ENCODE results near the gene SYMPK. TPM values are rescaled to one million over a fixed set of nuclear protein-coding genes. Genes with fewer than 3 reads are reported as not detected.

Gene SYMPK
- polyA plus RNA-seq, 1 donor = 75.1 TPM

DNA sequence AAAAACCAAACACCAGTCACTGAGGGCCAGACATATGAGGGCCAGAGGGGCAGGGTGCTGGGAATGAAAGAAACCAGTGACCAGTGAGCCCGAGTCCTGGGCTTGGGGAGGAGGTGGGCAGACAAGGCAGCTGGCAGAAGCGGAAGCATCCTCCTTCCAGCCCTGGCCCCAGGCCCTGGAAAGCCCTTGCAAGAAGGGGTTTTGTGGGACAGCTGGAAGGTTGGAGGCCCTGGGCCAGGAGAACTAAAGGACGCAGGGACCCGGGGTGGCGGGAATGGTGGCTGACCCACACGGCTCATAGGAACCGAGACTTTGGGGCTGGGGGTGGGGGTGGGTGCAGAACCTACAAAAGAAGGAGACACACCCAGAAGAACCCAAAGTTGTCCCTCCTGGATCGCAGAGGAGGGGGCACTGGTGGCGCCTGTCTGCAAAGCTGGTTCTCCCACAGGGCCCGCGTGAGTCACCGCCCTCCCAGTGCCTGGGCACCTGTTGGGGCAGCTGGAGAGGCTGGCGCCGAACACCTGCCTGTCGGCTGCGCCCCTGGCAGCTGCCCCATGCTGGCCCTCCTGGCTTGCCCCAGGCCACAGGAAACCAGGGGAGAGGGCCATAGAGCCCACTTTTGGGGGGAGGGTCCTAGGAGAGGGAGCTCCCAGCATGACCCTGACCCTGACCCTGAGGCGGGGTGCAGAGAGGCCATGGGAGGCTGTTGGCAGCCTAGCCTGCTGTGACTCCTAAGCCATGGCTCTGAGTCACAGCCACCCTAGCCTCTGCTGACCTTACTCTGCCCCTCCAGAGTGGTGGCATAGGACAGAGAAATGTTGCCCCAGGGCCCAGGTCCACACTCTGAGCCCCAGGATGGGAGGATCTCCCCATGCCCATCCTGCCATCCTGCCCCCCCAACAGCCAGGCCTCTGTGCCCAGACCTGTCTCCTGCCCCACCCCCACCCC is 81.5 kb downstream of the SYMPK start:
- no peak for DNase-seq

DNA sequence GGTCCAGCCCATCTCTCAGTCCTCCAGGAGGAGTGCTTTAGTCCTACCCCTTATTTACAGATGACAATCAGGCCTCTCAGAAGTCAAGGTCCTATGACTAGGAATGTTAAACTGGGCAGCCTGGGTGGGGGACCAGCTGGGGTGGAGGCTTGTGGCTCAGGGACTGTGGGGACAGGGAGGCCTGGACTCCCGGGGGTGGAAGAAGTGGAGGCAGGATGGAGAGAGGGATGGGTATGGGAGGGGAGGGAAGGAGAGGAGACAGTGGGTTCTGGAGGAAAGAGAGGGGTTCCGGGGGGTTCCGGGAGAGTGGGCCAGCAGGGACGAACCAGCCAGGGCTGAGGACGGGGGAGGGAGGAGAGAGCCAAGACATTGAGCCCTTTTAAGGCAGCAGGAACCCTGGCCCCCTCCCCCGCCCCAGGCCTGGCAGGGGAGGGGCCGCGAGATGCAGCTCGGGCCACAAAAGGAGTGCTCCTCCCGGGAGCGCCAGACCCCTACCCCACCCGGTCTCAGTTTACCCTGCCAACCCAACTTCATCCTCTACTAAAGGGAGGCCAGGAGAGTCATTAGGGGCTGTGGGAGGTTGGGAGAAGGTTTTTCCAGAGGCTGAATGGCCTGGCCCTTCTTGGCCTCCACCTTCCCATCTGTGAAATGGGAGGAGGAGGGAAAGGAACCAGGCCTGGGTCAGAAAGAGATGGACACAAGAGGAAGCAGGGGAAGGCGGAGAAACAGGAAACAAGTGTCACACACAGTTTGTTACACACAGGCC is 82.3 kb downstream of the SYMPK start:
- DNase-seq = no peak

DNA sequence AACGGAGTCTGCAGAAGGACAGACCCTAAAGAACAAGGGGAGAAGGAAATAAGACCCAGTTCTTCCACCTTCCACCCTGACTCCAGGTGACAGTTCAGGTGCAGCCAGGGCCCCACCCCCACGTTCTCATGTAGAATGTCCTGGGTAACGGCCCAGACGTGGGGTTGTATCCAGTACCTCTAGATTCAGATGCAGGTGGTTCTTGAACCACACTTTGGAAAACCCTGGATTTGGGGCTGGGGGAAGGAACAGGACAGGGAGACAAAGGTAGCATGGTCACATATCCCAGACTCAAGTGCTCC is 82.8 kb downstream of the SYMPK start:
- DNase-seq = no peak

DNA sequence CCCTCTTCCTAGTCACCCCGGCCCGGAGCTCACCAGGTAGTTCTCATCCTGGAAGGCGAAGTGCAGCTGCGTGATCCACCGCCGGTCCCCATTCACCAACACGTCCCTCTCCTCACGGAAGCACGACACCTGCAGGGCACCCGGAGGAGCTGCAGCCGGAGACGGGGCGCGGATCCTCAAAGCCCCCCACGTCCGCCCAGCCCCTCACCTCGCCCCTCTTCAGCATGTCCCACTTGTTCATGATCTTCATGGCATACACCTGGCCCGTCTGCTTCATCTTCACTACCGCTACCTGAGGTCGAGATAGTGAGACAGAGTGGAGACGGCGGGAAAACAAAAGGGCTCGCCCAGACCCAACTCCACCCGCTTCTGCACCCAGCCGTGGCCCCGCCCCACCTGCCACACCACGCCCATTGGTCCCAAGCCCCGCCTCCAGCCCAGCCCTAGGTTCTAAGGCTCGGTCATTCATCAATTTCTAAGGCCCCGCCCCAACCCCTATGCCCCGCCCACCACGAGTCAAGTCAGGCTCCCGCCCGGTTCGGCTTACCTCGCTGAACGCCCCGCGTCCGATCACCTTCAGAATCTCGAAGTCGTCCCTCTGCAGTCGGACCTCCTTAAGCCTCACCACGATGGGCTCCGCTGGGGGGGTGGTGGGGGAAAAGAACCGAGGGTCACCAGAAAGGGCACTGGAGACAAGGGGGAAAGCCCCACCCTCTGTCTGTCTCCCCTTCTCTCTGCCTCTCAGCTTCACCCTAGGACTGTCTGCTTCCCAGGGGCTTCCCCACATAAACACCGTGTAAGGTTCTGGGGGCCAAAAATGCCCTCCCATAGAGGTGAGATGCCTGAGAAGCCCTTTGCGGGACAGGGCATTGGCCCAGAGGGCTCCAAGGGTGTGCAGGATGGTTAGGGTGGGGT is 83.5 kb downstream of the SYMPK start:
- peak; percentile 78 for DNase-seq

DNA sequence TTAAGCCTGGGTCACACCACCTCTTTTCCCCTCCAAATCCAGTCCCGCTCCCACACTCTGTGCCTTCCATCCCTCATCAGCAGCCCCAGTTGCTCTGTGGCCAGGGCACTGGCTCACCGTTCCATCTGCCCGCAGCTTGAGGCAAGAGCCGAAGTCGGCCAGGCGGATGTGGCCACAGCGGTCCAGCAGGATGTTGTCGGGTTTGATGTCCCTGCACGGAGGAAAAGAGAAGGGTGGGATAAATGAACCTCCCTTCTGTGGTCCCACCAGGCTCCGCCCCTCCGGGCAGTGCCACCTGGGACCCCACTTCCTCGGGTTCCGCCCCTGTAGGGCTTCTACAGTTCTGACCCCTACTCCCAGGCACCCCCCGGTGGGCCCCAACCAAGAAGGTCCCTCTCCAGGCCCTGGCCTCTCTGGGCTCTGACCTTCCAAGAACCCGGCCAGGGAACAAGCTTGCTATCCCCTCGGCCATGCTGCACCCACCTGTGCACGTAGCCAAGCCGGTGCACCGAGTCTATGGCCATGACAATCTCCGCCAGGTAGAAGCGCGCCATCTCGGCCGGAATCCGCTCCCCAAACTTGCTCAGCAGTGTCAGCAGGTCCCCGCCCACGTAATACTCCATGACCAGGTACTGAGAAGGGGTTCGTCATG is 84.8 kb downstream of the SYMPK start:
- DNase-seq = no peak

DNA sequence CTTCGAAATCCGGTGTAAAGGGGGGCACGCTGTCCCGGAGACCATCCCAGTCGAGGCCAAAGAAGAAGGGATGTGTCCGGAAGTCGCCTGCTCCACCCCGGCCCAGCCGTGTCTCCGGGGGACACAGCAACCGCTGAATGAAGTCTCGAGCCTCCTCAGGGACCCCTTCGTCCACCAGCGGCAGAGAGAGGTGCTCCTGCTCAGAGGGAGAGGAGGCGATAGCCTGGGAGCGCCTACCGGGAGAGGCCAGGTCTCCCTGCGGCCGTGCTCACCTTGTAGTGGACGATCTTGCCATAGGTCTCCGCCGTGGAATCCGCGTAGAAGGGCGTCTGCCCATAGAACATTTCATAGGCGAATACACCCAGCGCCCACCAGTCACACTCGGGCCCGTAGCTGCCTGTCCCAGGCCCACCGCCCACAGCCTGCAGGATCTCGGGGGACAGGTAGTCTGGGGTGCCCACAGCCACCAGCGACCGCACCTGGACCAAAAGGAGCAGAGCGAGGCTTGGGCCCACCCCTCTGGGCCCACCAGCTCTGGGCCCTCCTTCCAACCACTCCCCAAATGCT is 85.5 kb downstream of the SYMPK start:
- no peak for DNase-seq

DNA sequence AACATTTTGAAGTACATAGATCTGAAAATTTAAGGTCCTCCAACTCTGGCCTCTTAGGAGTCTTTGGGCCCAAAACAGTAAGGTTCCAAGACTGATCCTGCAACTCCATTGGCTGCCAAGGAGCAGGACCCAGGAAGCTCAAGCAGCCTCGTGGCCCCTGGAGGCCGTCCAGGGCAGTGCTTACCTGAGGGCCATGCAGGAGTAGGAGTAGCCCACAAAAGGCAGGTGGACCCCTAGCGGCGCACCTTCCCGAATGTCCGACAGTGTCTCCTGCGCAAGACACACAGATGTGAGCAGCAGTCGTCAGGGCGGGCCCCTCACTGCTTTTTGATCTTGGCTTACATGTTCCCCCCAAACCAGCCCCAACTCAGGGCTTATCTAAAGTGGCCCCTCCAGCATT is 88.2 kb downstream of the SYMPK start:
- DNase-seq = no peak

DNA sequence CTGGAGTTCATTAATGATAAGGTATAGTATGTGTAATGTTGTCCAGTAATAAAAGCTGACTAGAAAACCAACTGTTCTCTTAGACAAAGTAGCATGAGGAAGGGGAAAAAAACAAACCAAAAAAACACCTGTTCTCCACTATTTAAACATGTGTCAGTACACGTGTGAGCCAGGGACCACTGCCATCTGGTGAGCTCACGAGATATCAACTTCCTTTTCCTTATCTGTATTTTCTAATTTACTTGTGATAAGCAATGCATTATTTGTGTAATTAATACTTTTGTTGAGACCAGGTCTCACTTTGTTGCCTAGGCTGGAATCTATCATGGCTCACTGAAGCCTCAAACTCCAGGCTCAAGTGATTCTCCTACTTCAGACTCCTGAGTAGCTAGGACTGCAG is 89.6 kb downstream of the SYMPK start:
- DNase-seq = no peak

DNA sequence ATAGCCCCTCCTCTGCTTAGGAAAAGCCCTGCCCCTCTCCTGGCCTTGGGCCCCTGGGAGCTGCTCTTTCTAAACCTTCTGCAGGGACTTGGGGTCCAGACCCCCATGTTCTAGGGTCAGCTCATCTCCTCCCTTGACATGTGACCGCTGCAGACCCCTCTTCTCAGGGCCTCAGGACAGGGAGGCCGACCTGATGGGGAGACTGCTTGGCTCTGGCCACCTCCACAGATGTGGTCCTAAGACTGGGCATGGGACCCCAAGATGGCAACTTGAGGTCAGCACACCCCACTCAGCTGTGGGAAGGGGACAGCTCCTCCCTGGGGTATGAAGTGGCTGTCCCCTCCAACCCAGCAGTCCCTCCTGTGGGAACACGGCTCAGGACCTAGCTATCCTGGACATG is 90.0 kb downstream of the SYMPK start:
- no peak for DNase-seq

DNA sequence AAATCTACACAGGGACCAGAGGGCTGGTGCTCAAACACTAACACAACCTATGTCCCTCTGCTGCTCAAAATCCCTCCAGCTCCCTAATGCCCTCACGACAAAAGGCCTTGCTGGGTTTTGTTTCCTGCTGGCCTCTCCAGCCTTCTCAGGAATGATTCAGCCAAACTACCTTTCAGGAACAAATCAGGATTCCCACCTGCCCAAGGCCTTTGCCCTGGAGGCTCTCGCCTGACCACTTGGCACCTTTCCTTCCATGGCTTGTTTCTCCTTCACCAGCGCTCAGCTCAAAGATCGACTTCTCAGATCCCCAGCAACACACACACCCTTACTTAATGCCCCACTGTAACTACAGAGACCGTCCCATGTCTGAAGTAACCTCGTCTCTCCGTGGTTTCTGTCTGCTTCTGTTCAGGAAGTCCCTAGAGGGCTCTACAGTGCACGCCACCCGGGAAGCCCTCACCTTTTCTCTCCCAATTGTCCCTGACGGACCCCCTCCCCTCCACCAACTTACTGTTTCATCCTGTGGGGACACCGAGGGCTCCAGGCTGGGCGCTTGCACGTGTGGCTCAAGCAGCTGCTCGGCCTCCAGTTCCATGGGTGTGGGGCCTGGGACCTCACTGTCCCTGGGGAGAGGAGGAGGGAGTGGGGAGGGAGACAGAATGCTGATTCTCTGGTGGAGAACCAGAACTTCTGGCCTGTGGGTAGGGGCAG is 90.7 kb downstream of the SYMPK start:
- DNase-seq = no peak

DNA sequence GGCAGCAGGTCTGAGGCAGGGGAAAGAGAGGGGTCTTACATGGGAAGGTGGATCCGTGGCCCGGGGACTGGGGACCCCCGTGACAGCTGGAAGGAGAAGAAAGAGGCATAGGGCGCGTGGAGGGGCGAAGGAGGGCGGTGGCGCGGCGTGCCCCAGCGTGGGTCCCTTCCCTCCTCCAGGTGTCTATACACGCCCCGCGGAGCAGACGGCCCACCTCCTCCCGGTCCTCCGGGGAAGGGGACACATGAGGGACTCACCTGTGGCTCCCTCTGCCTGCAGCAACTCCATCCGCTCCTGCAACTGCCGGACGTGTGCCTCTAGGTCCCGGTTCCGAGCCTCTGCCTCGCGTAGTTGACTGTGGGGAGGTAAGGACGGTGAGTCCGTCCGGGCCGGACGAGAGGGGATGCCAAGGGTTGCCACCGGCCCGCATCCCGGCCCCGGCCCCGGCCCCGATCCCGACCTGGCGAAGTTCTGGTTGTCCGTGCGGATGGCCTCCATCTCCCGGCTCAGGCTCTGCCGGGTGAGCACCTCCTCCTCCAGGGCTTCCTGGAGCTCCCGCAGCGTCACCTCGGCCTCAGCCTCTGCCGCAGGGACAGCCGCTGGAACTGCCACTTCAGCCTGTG is 91.5 kb downstream of the SYMPK start:
- no peak for DNase-seq

DNA sequence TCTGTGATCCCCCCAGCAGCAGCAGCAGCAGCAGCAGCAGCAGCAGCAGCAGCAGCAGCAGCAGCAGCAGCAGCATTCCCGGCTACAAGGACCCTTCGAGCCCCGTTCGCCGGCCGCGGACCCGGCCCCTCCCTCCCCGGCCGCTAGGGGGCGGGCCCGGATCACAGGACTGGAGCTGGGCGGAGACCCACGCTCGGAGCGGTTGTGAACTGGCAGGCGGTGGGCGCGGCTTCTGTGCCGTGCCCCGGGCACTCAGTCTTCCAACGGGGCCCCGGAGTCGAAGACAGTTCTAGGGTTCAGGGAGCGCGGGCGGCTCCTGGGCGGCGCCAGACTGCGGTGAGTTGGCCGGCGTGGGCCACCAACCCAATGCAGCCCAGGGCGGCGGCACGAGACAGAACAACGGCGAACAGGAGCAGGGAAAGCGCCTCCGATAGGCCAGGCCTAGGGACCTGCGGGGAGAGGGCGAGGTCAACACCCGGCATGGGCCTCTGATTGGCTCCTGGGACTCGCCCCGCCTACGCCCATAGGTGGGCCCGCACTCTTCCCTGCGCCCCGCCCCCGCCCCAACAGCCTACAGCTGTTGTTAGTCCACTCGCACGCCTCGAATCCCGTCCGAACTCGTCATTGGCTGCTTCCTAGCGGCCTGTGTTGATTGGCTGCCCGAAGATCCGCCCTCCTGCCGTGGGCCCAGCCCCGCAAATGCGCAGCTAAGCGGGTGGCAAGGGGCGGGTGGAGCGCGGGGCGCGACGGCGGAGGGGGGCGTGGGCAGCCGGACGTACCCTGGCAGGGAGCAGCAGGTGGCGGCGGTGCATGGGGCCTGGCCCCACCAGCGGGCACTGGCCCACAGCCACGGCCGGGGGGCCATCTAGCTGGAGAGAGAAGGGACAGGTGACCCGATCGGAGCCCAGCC is 92.5 kb downstream of the SYMPK start:
- peak; percentile 96 for DNase-seq

DNA sequence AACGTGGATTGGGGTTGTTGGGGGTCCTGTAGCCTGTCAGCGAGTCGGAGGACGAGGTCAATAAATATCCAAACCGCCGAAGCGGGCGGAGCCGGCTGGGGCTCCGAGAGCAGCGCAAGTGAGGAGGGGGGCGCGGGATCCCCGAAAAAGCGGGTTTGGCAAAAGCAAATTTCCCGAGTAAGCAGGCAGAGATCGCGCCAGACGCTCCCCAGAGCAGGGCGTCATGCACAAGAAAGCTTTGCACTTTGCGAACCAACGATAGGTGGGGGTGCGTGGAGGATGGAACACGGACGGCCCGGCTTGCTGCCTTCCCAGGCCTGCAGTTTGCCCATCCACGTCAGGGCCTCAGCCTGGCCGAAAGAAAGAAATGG is 93.1 kb downstream of the SYMPK start:
- no peak for DNase-seq

DNA sequence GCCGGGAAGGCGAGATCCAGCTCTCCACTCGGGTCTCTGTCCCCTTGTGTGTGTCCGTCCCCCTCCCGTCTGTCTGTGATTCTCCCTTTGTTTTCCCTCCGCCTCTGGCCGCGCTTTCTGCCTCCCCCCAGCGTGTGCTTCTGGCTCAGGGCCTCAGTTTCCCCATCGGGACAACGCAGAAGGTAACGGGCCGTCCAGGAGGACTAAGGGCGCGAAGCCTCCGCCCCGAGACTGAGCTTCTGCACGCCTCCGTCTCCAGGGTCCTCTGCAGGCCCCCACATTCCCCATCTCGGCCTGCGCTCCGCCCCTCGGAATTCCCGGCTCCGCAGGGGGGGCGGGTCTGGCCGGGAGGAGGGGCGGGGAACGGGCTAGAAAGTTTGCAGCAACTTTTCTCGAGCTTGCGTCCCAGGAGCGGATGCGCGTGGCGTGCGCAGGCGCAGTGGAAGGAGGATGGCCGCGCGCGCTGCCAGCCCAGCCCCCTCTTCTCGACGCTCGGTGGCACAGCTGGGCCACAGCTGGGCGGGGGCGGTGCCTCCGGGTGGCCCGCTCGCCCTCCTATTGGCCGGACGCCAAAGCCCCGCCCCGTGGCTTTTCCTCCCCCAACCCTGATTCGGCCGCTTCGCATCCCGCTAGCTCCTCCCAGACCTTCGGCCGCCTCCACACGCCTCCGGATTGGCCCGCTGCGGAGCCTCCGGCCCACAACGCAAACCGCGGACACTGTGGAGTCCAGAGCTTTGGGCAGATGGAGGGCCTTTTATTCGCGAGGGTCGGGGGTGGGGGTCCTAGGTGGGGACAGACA is 93.8 kb downstream of the SYMPK start, which contains the start of gene SIX5:
Gene SIX5, minus strand, starts transcription at position 269 of the 799 bp plus-strand sequence. CDS start 408 bp downstream, outside the sequence.
- peak; percentile 98 for DNase-seq

DNA sequence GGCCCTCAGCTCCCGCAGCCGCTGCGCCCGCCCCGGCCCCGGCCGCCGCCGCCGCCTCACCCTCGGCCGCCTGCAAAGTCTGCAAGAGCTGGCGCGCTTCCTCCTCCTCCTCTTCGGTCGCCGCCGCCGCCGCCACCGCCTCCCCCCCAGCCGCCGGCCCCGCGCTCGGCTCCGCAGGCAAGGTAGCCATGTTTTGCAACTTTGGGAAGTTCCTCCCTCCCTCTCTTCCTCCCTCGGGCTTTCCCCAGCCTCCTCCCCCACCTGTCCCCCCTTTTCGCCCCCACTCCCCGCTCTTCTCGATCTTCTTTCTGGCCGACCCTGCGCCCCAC is 94.3 kb downstream of the SYMPK start:
- no peak for DNase-seq

DNA sequence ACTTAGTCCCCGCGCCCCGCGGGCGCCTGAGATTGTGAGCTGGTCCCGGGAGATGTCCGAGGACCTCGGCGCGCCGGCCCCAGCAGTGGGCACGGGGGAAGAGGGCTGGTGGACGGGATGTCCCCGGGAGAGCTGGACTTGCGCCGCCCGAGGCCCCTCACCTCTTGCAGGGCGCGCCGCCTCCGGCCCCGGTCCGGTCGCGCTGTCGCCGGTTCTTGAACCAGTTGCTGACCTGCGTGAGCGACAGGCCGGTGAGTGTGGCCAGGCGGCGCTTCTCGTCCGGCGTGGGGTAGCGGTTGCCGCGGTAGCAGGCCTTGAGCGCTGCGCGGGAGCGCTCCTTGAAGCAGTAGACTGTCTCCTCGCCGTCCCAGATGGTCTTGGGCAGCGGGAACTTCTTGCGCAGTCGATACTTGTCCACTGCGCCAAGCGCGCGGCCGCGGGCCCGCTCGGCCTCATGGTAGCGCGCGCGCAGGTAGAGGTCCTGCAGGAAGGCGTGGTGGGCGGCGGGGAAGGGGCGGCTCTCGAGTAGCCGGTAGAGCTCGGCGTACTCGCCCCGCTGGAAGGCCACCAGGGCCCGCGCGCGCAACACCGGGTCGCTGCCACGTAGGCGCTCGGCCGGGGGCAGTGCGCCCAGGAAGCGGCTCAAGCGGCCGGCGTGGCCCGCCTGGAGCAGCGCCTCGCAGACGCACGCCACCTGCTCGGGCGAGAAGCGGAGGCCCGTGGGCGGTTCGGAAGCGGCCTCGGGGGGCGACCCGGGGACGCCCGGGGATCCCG is 94.9 kb downstream of the SYMPK start:
- peak; percentile 68 for DNase-seq

DNA sequence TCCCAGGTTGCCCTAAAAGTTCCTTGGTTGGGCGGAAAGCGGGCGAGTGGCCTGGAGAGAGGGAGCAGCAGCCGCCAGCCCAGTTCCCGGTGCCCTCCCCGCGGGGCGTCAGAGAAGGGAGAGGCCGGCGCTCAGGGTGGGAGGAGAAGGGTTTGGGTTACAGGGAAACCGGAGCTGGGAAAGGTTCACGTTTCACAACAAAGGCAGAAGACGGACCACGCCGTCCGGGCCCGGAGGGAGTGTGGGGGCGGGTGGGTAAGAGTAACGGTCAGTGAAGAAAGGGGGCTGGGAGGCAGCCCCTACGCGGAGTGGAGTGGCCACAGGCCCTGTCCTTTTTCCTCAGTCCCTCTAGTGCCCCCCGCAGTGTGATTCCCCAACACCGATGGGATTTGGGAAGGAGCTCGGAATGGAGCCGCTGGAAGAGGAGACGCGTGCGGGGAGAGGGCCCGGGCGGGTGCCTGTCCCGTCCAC is 95.5 kb downstream of the SYMPK start:
- peak; percentile 88 for DNase-seq

All from left kidney (tissue), 2 donors.